AG04449 (cell line): ENCODE results near the gene HPS1.

Source experiments
- CTCF ChIA-PET: fragments of 350-600 bp; formaldehyde crosslinking; extraction: SDS; loops from one replicate; lab custom pipeline; 2021; ENCODE audit warnings: antibody characterized with exemption; lab: Yijun Ruan, JAX
- POLR2A ChIA-PET: fragments of 400-600, 350-600 bp; formaldehyde crosslinking; extraction: SDS; loops from one replicate; lab custom pipeline; 2020; ENCODE audit warnings: antibody characterized with exemption, inconsistent platforms; lab: Yijun Ruan, JAX
- DNase-seq: peaks from one replicate; pipeline ENCODE4 v3.0.0-alpha.2; 2010; ENCODE audit warnings: low read depth, low spot score
- H3K4me3 ChIP-seq: 2 replicates; pipeline ENCODE4 v1.5.1; 2011; ENCODE audit warnings: low read depth, mild to moderate bottlenecking, control low read depth, low read length
- TF ChIP-seq, protein P1 (sequence below): IDR thresholded peaks from one replicate; pipeline ENCODE4 v1.5.1; 2011; ENCODE audit warnings: mild to moderate bottlenecking, moderate library complexity, low read length, control low read depth, inconsistent platforms; ENCODE audit not compliant: insufficient read depth; ENCODE audit errors: missing control alignments

Gene HPS1

GRCh38 chr10:98382691-98383101 lies 64.0 kb downstream of the HPS1 start:
- ChIA-PET POLR2A (interaction anchor here (0.9 to 1.5 kb wide), 3 partner anchors 9 to 22 kb away, joined by 3 to 5 read pairs (median 3); no protein-coding TSS in a partner anchor), CTCF (interaction anchor here (1.0 to 3.3 kb wide), 6 partner anchors 9 to 140 kb away, joined by 3 to 19 read pairs (median 6); partner anchors contain the start of gene PYROXD2)
- DNase-seq = no peak
- H3K4me3 ChIP-seq = no peak overlapping the region
- TF ChIP-seq, protein P1, sequence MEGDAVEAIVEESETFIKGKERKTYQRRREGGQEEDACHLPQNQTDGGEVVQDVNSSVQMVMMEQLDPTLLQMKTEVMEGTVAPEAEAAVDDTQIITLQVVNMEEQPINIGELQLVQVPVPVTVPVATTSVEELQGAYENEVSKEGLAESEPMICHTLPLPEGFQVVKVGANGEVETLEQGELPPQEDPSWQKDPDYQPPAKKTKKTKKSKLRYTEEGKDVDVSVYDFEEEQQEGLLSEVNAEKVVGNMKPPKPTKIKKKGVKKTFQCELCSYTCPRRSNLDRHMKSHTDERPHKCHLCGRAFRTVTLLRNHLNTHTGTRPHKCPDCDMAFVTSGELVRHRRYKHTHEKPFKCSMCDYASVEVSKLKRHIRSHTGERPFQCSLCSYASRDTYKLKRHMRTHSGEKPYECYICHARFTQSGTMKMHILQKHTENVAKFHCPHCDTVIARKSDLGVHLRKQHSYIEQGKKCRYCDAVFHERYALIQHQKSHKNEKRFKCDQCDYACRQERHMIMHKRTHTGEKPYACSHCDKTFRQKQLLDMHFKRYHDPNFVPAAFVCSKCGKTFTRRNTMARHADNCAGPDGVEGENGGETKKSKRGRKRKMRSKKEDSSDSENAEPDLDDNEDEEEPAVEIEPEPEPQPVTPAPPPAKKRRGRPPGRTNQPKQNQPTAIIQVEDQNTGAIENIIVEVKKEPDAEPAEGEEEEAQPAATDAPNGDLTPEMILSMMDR = no peak

DNA sequence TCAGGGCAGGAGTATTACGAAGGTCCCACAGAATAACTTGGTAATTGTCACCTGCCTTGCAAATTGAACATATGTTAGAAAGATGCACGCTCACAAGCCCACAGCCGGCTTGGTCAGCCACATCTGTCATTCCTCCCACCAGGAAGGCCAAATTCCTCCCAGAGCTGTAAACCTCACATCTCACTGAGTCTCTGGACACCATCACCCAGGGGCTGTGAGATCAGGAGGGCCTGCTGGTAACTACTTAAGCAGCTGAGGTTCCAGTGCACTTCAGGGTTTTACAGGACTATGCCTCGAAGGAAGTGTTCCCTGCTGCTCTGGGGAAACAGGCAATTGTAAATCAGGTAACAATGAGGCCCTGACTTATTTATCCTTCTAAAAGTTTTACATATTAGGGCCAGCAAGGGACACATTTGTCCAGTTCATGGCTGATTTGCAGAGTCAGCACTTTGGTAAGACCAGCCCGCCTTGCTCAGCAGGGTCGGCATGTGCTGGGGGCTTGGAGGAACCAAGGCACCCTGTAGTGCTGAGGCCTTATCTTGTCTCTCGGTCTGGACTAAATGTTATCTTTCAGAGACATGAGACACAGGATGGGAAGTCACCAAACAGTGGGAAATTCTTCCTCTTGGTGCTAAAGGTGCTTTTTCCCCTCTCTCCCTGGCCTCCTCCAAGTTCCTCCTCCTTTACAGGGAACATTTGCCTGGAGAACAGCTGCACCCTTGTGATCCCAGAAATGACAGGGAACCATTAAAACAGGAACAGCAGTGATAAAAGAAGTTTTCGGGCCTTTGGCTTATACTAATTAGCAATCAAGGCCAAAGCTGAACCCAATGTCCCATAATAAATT lies 66.0 kb downstream of the HPS1 start:
- POLR2A ChIA-PET = no interaction called here
- TF ChIP-seq, protein P1 = no peak

DNA sequence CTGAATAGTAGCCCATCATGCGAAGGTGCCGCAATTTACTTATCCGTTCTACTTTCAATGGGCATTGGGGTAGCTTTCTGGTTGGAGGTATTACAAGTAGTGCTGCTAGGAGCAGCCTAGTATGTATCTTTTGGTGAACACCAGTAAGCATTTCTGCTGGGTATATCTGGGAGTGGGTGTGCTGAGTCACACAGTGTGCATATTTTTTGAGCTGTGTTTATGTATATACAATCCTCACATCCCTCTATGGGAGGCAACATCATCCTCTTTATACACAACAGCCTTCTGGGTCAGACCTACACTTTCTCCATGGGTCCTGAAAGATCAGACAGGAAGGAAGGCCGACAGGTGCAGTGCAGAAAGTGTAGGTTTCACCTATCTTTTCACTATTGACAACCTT lies 68.0 kb downstream of the HPS1 start:
- H3K4me3 ChIP-seq = no peak overlapping the region
- ChIA-PET POLR2A (interaction anchor here (0.6 kb wide), 1 partner anchor 16 kb away, joined by 3 read pairs; no protein-coding TSS in a partner anchor), CTCF (interaction anchor here (1.0 to 1.1 kb wide), 2 partner anchors 16 to 69 kb away, joined by 4 to 5 read pairs; no protein-coding TSS in a partner anchor)
- no peak for DNase-seq
- TF ChIP-seq, protein P1 = no peak

More for the DNA sequence above, 66.0 kb downstream of the HPS1 start:
- CTCF ChIA-PET = no interaction called here
- no peak overlapping the region for H3K4me3 ChIP-seq
- no peak for DNase-seq

- POLR2A ChIA-PET = interaction anchor here (0.7 kb wide), 1 partner anchor 41 kb away, joined by 3 read pairs; no protein-coding TSS in a partner anchor
- H3K4me3 ChIP-seq = no peak overlapping the region
- CTCF ChIA-PET = interaction anchor here (1.4 kb wide), 1 partner anchor 17 kb away, joined by 5 read pairs; no protein-coding TSS in a partner anchor
- TF ChIP-seq, protein P1 = no peak
- DNase-seq = no peak
These were observed 69.2 kb downstream of the HPS1 start for GRCh38 chr10:98377536-98377935.

DNA sequence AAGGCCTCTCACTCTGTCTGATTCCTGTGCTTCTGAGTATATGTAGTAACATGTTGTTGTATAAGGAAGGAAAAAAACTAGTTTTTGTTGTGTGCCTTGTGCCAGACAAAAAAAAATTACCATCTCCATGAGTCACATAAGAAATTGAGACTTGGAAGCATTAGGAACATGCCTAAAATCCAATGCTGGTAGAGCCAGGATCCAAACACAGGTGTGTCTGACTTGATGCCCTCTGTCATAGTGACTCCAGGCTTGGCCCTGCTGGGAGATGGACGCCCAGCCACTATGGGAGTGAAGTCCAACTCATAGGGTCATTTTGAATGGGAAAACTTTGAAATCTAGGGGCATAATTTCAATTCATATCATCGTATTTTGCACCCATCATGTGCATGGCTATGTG lies 69.7 kb downstream of the HPS1 start:
- POLR2A ChIA-PET = interaction anchor here (0.9 to 1.8 kb wide), 3 partner anchors 16 to 68 kb away, joined by 4 to 5 read pairs (median 4); no protein-coding TSS in a partner anchor
- no peak for DNase-seq

More for the DNA sequence above, 69.7 kb downstream of the HPS1 start:
- TF ChIP-seq, protein P1 = no peak
- CTCF ChIA-PET = interaction anchor here (1.4 to 1.7 kb wide), 3 partner anchors 18 to 136 kb away, joined by 4 to 7 read pairs (median 5); no protein-coding TSS in a partner anchor
- no peak overlapping the region for H3K4me3 ChIP-seq
